GM18526 (cell line): ENCODE data around the gene MMP25.

ENCODE experiments used
- POLR2A ChIP-seq: IDR thresholded peaks from 3 replicates; pipeline ENCODE4 v1.6.1; 2011; ENCODE audit not compliant: insufficient read length; ENCODE audit errors: extremely low read depth

The MMP25 gene

DNA sequence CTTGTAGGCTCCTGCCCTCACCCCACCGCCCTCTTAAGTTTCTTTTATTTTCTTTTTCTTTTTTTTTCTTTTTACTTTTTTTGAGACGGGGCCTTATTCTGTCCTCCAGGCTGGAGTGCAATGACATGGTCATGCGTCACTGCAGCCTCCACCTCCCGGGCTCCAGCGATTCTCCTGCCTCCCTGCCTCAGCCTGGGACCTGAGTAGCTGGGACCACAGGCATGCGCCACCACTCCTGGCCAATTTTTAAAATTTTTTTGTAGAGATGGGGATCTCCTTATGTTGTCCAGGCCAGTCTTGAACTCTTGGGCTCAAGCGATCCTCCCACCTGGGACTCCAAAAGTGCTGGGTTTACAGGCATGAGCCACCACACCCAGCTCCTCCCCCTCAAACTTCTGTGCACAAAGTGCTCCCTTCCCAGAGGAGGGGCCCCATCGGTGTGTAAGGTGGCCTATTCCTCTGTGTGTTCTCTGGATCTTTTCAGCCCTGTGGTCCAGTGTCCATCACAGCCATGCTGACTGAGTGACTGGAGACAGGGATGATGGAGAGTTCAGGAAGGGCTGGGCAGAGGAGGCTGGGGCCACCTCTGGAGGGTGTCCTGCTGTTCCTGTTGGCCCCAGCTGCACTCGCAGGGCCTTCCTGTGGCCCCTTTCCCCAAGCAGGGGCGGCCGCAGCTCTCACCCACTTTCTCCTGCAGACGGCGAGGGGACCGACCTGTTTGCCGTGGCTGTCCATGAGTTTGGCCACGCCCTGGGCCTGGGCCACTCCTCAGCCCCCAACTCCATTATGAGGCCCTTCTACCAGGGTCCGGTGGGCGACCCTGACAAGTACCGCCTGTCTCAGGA is 10.2 kb downstream of the MMP25 start:
- no peak for TF ChIP-seq POLR2A

DNA sequence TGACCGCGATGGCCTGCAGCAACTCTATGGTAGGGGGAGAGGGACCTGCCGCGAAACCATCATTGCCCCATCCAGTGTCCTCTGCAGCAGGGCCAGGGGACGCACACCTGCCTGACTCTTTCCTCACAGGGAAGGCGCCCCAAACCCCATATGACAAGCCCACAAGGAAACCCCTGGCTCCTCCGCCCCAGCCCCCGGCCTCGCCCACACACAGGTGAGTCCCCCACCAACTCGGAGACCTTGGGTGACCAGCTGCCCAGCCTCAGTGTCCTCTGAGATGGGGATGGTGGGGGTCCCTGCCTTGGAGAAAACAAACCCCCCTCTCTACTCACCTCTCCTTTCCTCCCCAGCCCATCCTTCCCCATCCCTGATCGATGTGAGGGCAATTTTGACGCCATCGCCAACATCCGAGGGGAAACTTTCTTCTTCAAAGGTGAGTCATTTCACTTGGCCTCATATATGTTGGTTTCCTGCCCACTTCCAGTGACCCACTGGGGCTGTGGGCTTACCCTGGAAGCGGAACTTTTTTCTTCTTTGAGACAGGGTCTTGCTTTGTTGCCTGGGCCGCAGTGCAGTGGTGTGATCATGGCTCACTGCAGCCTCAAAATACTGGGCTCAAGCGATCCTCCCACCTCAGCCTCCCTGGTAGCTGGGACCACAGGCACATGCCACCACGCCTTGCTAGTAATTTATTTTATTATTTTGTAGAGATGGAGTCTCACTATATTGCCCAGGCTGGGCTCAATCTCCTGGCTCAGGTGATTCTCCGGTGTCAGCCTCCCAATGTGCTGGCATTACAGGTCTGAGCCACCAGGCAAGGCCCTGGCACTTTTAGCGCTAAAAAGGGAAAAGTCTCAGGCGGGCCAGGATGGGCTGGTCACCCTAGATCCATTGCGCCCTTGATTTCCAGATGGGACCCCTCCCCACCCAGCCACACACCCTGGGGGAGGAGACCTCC is 11.1 kb downstream of the MMP25 start:
- no peak for TF ChIP-seq POLR2A

DNA sequence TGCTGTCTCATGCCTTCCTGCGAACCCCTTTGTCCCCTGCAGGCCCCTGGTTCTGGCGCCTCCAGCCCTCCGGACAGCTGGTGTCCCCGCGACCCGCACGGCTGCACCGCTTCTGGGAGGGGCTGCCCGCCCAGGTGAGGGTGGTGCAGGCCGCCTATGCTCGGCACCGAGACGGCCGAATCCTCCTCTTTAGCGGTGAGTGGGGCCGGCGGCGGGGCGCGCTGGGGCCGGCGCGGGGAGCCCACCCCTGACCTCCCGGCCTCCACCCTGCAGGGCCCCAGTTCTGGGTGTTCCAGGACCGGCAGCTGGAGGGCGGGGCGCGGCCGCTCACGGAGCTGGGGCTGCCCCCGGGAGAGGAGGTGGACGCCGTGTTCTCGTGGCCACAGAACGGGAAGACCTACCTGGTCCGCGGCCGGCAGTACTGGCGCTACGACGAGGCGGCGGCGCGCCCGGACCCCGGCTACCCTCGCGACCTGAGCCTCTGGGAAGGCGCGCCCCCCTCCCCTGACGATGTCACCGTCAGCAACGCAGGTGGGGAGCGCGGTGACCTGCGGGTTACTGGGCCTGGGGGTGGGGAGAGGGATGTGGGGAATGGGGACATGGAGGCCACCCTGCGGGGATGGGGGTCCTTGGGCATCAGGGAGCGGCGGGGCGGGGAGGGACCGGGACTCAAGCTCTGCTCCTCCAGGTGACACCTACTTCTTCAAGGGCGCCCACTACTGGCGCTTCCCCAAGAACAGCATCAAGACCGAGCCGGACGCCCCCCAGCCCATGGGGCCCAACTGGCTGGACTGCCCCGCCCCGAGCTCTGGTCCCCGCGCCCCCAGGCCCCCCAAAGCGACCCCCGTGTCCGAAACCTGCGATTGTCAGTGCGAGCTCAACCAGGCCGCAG is 12.0 kb downstream of the MMP25 start:
- TF ChIP-seq POLR2A = no peak

DNA sequence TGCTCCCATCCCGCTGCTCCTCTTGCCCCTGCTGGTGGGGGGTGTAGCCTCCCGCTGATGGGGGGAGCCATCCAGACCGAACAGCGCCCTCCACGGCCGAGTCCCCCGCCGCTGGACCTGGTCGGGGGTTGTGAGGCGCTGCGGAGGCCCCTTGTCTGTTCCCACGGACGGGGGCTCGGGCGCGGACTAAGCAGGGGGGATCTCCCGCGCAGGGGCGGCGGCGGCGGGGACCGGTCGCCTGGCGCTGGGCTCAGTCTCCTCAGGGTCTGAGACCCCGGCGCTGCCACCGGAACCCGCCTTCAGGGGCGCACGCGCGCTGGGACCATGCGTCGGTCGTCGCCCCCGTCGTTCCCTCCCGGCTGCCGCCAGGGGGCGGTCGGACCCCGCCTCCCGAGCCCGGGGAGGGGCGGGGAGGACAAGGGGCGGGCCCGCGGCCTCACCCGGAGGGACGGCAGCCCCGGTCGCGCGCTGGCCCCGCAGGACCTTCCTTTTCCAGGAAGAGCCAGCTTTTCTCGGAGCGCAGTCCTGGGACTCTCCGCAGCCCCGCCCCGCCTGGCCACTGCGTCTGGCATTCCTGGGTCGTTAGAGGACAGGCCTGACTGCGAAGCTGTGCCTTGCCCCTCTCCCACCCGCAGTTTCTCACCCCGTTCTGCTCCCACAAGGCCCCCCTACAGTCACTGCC is 12.8 kb downstream of the MMP25 start:
- TF ChIP-seq POLR2A = peak; percentile 63

DNA sequence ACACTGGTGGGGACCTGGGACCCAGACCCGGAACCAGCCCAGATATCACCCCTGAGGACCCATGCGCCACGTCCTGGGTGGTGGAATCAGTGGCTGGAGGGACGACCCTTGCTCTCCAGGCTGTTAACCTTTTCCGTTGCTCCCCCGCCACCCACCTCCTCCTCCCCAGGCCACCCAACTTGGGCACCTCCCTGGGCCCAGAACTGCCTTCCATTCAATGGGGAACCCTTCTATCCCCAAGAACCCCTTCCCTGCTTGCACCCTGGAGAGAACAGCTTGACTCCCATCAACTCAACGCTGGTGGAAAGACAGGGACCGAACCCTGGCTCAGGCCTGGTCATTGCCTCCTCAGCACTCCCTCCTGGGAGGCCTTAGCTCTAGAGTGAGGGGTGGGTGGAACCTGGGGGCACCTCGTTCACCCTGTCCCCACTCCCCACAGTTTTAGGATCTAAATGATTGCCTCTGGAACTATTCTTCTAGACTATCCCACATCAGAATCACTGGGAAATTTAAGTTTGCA is 13.4 kb downstream of the MMP25 start:
- TF ChIP-seq POLR2A = no peak

DNA sequence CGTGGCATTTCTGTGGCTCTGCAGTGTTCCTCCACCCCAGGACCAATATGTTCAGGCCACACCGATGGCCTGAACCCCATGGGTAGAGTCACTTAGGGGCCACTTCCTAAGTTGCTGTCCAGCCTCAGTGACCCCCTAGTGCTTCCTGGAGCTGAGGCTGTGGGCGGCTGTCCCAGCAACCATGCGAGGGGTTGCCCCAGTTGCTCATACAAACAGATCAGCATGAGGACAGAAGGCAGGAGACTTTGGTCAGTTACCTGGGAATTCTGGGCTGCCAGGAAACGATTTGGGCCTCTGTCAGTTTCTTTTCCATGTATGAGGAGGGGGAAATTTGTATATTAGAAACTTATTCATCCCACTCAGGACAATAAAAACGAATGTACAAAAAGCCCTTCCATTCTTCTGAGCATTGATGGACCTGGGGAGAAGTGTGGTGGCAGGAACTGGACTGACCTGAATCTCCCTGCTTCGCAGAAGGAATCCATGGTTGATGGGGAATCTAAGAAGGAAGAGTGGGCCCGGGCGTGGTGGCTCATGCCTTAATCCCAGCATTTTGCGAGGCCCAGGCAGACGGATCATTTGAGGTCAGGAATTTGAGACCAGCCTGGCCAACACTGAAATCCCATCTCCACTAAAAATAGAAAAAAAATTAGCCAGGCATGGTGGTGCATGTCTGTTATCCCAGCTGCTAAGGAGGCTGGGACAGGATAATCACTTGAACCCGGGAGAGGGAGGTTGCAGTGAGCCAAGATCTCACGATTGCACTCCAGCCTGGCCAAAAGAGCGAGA is 14.2 kb downstream of the MMP25 start:
- TF ChIP-seq POLR2A = no peak

DNA sequence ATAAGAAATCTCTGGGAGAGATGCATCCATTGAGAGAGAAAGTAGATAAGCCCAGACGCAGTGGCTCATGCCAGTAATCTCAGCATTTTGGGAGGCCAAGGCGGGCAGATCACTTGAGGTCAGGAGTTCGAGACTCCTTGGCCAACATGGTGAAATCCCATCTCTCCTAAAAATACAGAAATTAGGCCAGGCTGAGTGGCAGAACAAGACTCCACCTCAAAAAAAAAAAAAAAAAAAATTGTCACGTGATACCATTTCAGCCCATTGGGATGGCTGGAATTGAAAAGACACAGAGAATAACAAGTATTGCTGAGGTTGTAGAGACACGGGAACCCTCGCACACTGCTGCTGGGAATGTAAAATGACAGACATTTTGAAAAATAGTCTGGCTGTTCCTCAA is 16.2 kb downstream of the MMP25 start:
- no peak for TF ChIP-seq POLR2A

DNA sequence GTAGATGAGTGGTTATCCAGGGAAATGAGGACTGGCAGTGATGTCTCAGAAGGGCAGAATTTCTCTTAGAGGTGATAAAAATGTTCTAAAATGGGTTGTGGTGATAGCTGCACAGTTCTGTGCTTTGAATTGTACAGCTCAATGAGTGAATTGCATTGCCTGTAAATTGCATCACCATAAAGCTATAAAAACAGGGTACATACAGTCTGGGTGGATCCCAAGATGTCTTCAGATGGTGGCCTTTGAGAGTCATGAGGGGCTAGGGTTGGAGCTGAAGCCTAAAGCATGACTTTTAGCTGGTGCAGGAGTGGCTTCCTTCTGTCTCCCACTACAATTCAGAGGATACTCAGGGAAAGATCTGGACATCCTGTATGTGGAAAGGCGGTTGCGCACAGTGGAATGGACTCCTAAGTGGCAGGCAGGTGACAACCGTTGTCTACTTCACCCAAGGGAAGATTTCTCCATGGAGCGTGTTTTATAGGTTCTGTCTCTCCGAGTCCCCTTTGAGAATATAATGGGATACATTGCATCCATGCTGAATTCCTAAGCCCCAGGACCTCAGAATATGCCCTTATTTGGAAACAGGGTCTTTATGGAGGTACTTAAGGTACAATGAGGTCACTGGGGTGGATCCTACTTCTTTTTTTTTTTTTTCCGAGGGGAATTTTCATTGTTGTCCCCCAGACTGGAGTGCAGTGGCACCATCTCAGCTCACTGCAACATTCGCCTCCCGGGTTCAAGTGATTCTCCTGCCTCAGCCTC is 17.4 kb downstream of the MMP25 start:
- no peak for TF ChIP-seq POLR2A

DNA sequence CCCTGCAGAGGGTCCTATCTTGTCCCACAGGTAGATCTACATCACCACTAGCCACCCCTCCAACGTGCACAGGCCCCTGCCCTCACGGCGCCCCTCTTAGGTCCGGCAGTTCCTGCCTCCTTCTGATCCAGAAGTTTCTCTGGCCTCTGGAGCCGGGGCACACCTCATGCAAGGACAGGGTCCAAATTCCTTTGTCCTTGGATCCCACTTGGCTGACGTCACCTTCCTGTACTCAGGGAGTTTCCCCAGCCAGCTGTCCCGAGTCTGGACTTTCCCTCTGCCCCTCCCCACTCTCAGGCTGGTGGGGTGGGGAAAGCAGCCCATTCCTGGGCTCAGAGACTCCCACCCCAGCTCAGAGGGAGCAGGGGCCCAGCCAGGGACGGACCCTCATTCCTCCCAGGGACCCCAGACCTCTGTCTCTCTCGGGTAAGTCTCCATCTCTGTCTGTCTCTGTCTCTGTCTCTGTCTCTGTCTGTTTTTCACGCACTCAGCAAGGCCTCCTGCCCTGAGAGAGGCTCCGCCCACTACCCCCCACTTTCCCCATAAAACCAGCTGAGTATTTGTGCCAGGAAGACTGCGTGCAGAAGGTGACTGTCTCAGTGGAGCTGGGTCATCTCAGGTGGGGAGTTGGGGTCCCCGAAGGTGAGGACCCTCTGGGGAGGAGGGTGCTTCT is 18.8 kb downstream of the MMP25 start, which contains the start of gene IL32:
TSS of gene IL32 (plus strand) at position 572 of the 673 bp plus-strand sequence. CDS start 172 bp downstream, outside the sequence.
- TF ChIP-seq POLR2A = no peak

DNA sequence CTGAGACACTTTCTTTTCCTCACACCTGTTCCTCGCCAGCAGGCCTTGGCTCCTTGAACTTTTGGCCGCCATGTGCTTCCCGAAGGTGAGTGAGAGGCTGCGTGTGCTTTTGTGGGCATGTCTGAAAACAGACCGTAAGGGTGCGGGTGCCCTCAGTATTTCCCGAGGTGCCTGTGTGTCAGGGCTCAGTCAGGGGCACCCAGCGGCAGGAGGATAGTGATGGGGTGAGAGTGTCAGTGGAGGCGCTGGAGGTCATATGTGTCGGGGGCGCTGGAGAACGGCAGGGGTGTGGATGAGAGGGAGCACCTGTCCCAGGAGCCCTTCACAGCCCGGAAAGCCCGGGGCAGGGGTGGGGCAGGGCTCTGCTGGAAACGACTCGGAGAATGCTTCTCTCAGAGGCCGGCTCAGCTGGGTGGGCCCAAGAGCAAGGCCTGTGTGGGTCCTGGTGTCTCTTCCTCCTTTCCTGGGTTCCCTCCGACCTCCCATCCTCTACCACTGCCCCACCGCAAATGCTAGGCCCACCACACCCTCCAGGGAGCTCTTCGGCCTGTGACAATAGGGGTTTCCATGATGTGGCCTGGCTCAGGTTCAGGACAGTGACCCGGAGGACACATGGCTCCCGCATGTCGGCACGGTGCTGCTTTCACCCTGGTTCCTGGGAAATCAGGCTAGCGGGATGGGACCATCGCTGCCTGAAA is 19.5 kb downstream of the MMP25 start:
- no peak for TF ChIP-seq POLR2A

DNA sequence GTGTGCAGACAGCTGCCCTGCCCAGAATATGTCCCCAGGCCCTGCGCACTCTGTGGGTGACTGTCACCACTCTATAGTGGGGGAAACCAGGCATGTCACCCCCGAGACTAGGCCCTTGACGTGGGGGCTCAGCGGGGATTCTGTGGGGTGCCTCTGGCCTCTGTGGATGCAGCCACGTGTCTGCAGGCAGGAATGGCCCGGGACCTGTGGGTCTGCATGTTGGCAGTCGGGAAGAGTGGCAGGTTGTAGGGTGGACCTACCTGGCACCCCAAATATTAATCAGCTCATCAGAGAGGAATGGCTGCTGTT is 20.0 kb downstream of the MMP25 start:
- TF ChIP-seq POLR2A = no peak

DNA sequence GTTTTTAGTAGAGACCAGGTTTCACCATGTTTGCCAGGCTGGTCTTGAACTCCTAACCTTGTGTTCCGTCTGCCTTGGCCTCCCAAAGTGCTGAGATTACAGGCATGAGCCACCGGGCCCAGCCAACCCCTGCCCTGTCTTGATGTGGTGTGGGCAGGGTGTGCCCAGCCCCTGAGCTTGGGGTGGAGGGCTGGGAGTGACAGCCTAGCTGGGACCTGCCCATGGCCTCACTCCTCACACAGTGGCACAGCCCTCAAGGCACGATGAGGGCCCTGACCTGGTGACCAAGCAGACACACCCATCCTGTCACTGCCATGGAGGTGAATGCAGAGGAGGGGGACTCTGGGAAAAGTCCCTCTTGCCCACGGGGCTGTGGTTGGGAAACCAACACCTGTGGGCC is 22.1 kb downstream of the MMP25 start:
- TF ChIP-seq POLR2A = no peak
